HepG2 (cell line): ENCODE results near the gene C4orf17. TPM values are rescaled to one million over a fixed set of nuclear protein-coding genes. Genes with fewer than 3 reads are reported as not detected.

Experiments used
- ATF7-NPFF ChIP-seq: sonication (generic); formaldehyde crosslinking; IDR thresholded peaks from 2 replicates; pipeline ENCODE4 v1.8.1; 2023; ENCODE audit warnings: mild to moderate bottlenecking, low read depth, missing genetic modification reagents, moderate library complexity
- BCL3 ChIP-seq: sonication (generic); formaldehyde crosslinking; IDR thresholded peaks from 2 replicates; pipeline ENCODE4 v1.5.1; 2020; ENCODE audit warnings: mild to moderate bottlenecking, missing genetic modification reagents, moderate library complexity
- CBX5 ChIP-seq: sonication (generic); formaldehyde crosslinking; IDR thresholded peaks from 2 replicates; pipeline ENCODE4 v1.4.0; 2020; ENCODE audit warnings: missing genetic modification reagents, borderline replicate concordance
- E2F5 ChIP-seq: sonication (generic); formaldehyde crosslinking; conservative IDR thresholded peaks from 2 replicates; pipeline ENCODE4 v1.4.0; 2020; ENCODE audit warnings: missing genetic modification reagents
- FOXJ3 ChIP-seq: sonication (generic); formaldehyde crosslinking; IDR thresholded peaks from 2 replicates; pipeline ENCODE4 v1.4.0; 2020; ENCODE audit warnings: missing genetic modification reagents, mild to moderate bottlenecking, borderline replicate concordance
- LBX2 ChIP-seq: sonication (generic); formaldehyde crosslinking; IDR thresholded peaks from 2 replicates; pipeline ENCODE4 v1.5.0; 2020; ENCODE audit warnings: missing genetic modification reagents, mild to moderate bottlenecking, borderline replicate concordance
- MIXL1 ChIP-seq: IDR thresholded peaks from 2 replicates; pipeline ENCODE4 v1.6.1; 2016
- MTF2 ChIP-seq: sonication (generic); formaldehyde crosslinking; IDR thresholded peaks from 2 replicates; pipeline ENCODE4 v1.5.0; 2020; ENCODE audit warnings: missing genetic modification reagents, borderline replicate concordance
- NFYB ChIP-seq: sonication (generic); formaldehyde crosslinking; IDR thresholded peaks from 2 replicates; pipeline ENCODE4 v1.4.0; 2020; ENCODE audit warnings: missing genetic modification reagents
- PAF1 ChIP-seq: IDR thresholded peaks from 2 replicates; pipeline ENCODE4 v1.6.1; 2016; ENCODE audit warnings: missing genetic modification reagents, missing compliant biosample characterization
- RAD51 ChIP-seq: fragments of 450-650 bp; IDR thresholded peaks from 2 replicates; pipeline ENCODE4 v1.6.1; 2016; ENCODE audit warnings: borderline replicate concordance
- SAP130 ChIP-seq: IDR thresholded peaks from 2 replicates; pipeline ENCODE4 v1.6.1; 2016; ENCODE audit warnings: low read depth
- SMYD3 ChIP-seq: sonication (generic); formaldehyde crosslinking; IDR thresholded peaks from 2 replicates; pipeline ENCODE4 v1.8.1; 2023; ENCODE audit warnings: mild to moderate bottlenecking, missing genetic modification reagents
- TCF7 ChIP-seq: sonication (generic); IDR thresholded peaks from 2 replicates; pipeline ENCODE4 v1.6.1; 2016; ENCODE audit warnings: antibody characterized with exemption, low read depth
- YY1 ChIP-seq: IDR thresholded peaks from 2 replicates; pipeline ENCODE4 v1.6.1; 2011; ENCODE audit warnings: low read length, low read depth, moderate library complexity, mild to moderate bottlenecking; ENCODE audit not compliant: insufficient read depth, insufficient replicate concordance
- ZNF224 ChIP-seq: sonication (generic); formaldehyde crosslinking; IDR thresholded peaks from 2 replicates; pipeline ENCODE4 v1.5.0; 2020; ENCODE audit warnings: mild to moderate bottlenecking, missing genetic modification reagents
- ZNF292 ChIP-seq: sonication (generic); formaldehyde crosslinking; IDR thresholded peaks from 2 replicates; pipeline ENCODE4 v1.8.1; 2022; ENCODE audit warnings: mild to moderate bottlenecking, low read depth, missing genetic modification reagents, borderline replicate concordance
- ZNF441 ChIP-seq: sonication (generic); formaldehyde crosslinking; IDR thresholded peaks from 2 replicates; pipeline ENCODE4 v1.7.0; 2021; ENCODE audit warnings: missing genetic modification reagents, borderline replicate concordance
- ZNF629 ChIP-seq: sonication (generic); formaldehyde crosslinking; conservative IDR thresholded peaks from 2 replicates; pipeline ENCODE4 v1.5.0; 2020; ENCODE audit warnings: missing genetic modification reagents
- ZNF761 ChIP-seq: sonication (generic); formaldehyde crosslinking; conservative IDR thresholded peaks from 2 replicates; pipeline ENCODE4 v1.4.0; 2020; ENCODE audit warnings: mild to moderate bottlenecking, missing genetic modification reagents
- ZNF83 ChIP-seq: sonication (generic); formaldehyde crosslinking; IDR thresholded peaks from 2 replicates; pipeline ENCODE4 v1.4.0; 2020; ENCODE audit warnings: missing genetic modification reagents, mild to moderate bottlenecking, borderline replicate concordance
- polyA plus RNA-seq, 8 experiments: library from polyadenylated mRNA; depleted of rRNA in 3 of 8; stranded (reverse) in 7 of 8; unstranded in 1 of 8; fragments of >200 nt; fragmentation: Illumina TruSeq in 4 of 8; extraction: Trizol in 4 of 8; gene quantifications; 2 replicates each; pipeline versions ENCODE4 v1.2.1 to v1.2.3, GENCODE V29; 2011 to 2016; ENCODE audit warnings: low read depth in 4 of 8, missing spikeins in 1 of 8, mixed read lengths in 1 of 8; ENCODE audit not compliant: insufficient read depth in 1 of 8
- total RNA-seq, 5 experiments: library from RNA; depleted of rRNA; stranded (reverse); fragments of >200 nt; fragmentation: Illumina TruSeq; extraction: Trizol; gene quantifications; 2 replicates each; pipeline ENCODE4 v1.2.3, GENCODE V29; 2016; ENCODE audit warnings: low read depth in 1 of 5
- TF ChIP-seq, protein P1 (sequence below): sonication (generic); formaldehyde crosslinking; IDR thresholded peaks from 2 replicates; pipeline ENCODE4 v1.4.0; 2020; ENCODE audit warnings: missing genetic modification reagents, mild to moderate bottlenecking, borderline replicate concordance
- TF ChIP-seq, protein P2 (sequence below): sonication (generic); formaldehyde crosslinking; IDR thresholded peaks from 2 replicates; pipeline ENCODE4 v1.5.1; 2020; ENCODE audit warnings: missing genetic modification reagents, mild to moderate bottlenecking, borderline replicate concordance

Gene C4orf17
- total and polyA plus RNA-seq, 2 of the 13 experiments (the other 11 are each of a cell fraction or from before 2014, with no cell fraction given), result not detected

DNA sequence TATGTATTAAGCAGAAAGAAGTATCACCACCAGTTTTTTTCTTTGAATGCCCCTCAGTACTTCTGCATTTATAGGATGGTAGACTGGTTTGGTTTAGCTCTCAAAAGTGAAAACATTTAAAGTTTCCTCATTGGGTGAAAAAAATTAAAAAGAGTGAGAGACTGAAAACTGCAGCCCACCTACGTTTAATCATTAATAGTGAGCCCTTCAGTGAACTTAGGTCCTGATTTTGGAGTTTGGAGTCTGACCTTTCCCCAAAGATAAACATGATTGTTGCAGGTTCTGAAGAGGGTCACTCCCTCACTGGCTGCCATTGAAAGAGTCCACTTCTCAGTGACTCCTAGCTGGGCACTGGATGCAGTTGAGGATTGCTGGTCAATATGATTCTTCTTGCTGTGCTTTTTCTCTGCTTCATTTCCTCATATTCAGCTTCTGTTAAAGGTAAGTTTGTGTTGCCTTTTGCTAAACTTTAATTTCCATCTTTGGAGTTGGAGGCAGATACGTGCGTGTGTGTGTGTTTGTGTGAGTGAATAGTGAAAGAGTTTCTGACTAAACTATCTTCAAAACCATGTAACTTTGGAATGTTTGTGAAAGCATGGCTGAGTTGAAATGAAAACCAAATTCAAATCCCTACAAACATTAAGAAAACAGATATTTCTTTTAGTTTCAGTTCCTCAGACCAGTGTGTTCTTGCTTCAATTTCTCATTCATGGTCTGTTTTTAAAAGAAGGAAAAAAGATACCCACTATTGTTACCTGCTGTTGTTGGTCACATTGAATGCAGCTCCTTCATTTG is 63.9 kb downstream of the C4orf17 start, which contains the start of gene MTTP (continued):
- TF ChIP-seq NFYB (no peak), YY1 (peak; percentile 75), PAF1 (CRISPR knock-in tag) (no peak), ZNF629 (CRISPR knock-in tag) (no peak), ZNF441 (CRISPR knock-in tag) (no peak), LBX2 (CRISPR knock-in tag) (no peak), SMYD3 (CRISPR knock-in tag) (no peak), CBX5 (CRISPR knock-in tag) (no peak), MTF2 (CRISPR knock-in tag) (no peak), ZNF224 (CRISPR knock-in tag) (no peak), SAP130 (peak; percentile 86), ZNF83 (CRISPR knock-in tag) (no peak), ATF7-NPFF (CRISPR knock-in tag) (no peak), TCF7 (no peak), BCL3 (peak; percentile 50; the same call in 1 of the 2 replicates), FOXJ3 (CRISPR knock-in tag) (peak; percentile 69), ZNF292 (CRISPR knock-in tag) (peak; percentile 76; the same call in 1 of the 2 replicates), E2F5 (CRISPR knock-in tag) (no peak), MIXL1 (CRISPR knock-in tag) (peak; percentile 65; the same call in 1 of the 2 replicates), RAD51 (no peak), ZNF761 (CRISPR knock-in tag) (no peak)
- TF ChIP-seq, protein P1, sequence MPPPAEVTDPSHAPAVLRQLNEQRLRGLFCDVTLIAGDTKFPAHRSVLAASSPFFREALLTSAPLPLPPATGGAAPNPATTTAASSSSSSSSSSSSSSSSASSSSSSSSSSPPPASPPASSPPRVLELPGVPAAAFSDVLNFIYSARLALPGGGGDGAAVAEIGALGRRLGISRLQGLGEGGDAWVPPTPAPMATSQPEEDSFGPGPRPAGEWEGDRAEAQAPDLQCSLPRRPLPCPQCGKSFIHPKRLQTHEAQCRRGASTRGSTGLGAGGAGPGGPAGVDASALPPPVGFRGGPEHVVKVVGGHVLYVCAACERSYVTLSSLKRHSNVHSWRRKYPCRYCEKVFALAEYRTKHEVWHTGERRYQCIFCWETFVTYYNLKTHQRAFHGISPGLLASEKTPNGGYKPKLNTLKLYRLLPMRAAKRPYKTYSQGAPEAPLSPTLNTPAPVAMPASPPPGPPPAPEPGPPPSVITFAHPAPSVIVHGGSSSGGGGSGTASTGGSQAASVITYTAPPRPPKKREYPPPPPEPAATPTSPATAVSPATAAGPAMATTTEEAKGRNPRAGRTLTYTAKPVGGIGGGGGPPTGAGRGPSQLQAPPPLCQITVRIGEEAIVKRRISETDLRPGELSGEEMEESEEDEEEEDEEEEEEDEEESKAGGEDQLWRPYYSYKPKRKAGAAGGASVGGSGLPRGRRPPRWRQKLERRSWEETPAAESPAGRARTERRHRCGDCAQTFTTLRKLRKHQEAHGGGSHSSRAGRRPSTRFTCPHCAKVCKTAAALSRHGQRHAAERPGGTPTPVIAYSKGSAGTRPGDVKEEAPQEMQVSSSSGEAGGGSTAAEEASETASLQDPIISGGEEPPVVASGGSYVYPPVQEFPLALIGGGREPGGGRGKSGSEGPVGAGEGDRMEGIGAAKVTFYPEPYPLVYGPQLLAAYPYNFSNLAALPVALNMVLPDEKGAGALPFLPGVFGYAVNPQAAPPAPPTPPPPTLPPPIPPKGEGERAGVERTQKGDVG (CRISPR knock-in tag), result no peak
- TF ChIP-seq, protein P2, sequence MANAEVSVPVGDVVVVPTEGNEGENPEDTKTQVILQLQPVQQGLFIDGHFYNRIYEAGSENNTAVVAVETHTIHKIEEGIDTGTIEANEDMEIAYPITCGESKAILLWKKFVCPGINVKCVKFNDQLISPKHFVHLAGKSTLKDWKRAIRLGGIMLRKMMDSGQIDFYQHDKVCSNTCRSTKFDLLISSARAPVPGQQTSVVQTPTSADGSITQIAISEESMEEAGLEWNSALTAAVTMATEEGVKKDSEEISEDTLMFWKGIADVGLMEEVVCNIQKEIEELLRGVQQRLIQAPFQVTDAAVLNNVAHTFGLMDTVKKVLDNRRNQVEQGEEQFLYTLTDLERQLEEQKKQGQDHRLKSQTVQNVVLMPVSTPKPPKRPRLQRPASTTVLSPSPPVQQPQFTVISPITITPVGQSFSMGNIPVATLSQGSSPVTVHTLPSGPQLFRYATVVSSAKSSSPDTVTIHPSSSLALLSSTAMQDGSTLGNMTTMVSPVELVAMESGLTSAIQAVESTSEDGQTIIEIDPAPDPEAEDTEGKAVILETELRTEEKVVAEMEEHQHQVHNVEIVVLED (CRISPR knock-in tag), result peak; percentile 66; the same call in 1 of the 2 replicates
